Endodermal cell (in vitro differentiated cells): Measurements from ENCODE around the gene C16orf87. TPM values are rescaled to one million over a fixed set of nuclear protein-coding genes. Genes with fewer than 3 reads are reported as not detected.

Experiments
- DNase-seq: peaks from one replicate; pipeline ENCODE4 v3.0.0-alpha.2; 2017
- H3K27ac ChIP-seq: 2 replicates; pipeline ENCODE4 v1.5.1; 2013; ENCODE audit warnings: mild to moderate bottlenecking, low read depth, low read length, moderate library complexity
- H3K27me3 ChIP-seq: 2 replicates; pipeline ENCODE4 v1.6.1; 2013; ENCODE audit warnings: mild to moderate bottlenecking, low read length, moderate library complexity; ENCODE audit not compliant: insufficient read depth, control insufficient read depth, poor library complexity, severe bottlenecking
- H3K36me3 ChIP-seq: 2 replicates; pipeline ENCODE4 v1.7.0; 2013; ENCODE audit warnings: mild to moderate bottlenecking, low read length, moderate library complexity; ENCODE audit not compliant: control insufficient read depth, insufficient read depth
- H3K4me1 ChIP-seq: one replicate; pipeline ENCODE4 v1.7.0; 2013; ENCODE audit warnings: low read length; ENCODE audit not compliant: control insufficient read depth, insufficient read depth
- H3K4me3 ChIP-seq: 2 replicates; pipeline ENCODE4 v1.5.1; 2013; ENCODE audit warnings: mild to moderate bottlenecking, low read length, moderate library complexity
- H3K9ac ChIP-seq: 2 replicates; pipeline ENCODE4 v1.6.1; 2013; ENCODE audit warnings: mild to moderate bottlenecking, low read length, moderate library complexity; ENCODE audit not compliant: poor library complexity, severe bottlenecking; ENCODE audit errors: extremely low read depth
- H3K9me3 ChIP-seq: 2 replicates; pipeline ENCODE4 v1.6.1; 2013; ENCODE audit warnings: mild to moderate bottlenecking, low read length, moderate library complexity; ENCODE audit not compliant: control insufficient read depth
- H3K27ac Mint-ChIP-seq: 2 replicates; pipeline ENCODE4 v1.8.0; 2020; ENCODE audit warnings: mixed read lengths
- H3K27me3 Mint-ChIP-seq: 2 replicates; pipeline ENCODE4 v1.8.0; 2021; ENCODE audit warnings: mild to moderate bottlenecking, mixed read lengths; ENCODE audit not compliant: insufficient read depth
- H3K36me3 Mint-ChIP-seq: 2 replicates; pipeline ENCODE4 v1.8.0; 2020; ENCODE audit warnings: low read depth, mixed read lengths
- H3K4me1 Mint-ChIP-seq: 2 replicates; pipeline ENCODE4 v1.8.0; 2020; ENCODE audit warnings: mixed read lengths
- H3K4me3 Mint-ChIP-seq: 2 replicates; pipeline ENCODE4 v1.8.0; 2020; ENCODE audit warnings: mild to moderate bottlenecking, moderate library complexity, mixed read lengths
- H3K9me3 Mint-ChIP-seq: 2 replicates; pipeline ENCODE4 v1.8.0; 2020; ENCODE audit warnings: mild to moderate bottlenecking, mixed read lengths
- WGBS, 2 experiments: methylation state at CpG; one replicate each; pipeline versions ENCODE4 v1.1.5 to v1.1.7; 2013; ENCODE audit warnings: missing lambda C conversion rate in 2 of 2, mixed read lengths in 1 of 2; ENCODE audit not compliant: insufficient coverage in 1 of 2, insufficient read length in 1 of 2; 5-methylcytosine and 5-hydroxymethylcytosine counted together
- total RNA-seq, 2 donors: library from RNA; stranded (reverse); fragmentation: NEBNext Ultra II Directional in 1 of 2; extraction: Animal tissue kit (Norgen Biotek cat#: 25700) in 1 of 2; gene quantifications; 2 replicates in 1 of 2; 3 replicates in 1 of 2; pipeline ENCODE4 v1.2.1, GENCODE V29; 2021
- TF ChIP-seq, protein P1 (sequence below): fragments of 200-600 bp; sonication (generic); conservative IDR thresholded peaks from 2 replicates; pipeline ENCODE4 v1.5.0; 2021; ENCODE audit warnings: antibody characterized with exemption, mild to moderate bottlenecking

The C16orf87 gene
- total RNA-seq, 2 donors from 2014 or later = 20.6 to 22.7 TPM

GRCh38 chr16:46783800-46784199 is 47.2 kb downstream of the C16orf87 start:
- Mint-ChIP-seq H3K9me3 (peaks cover 20% of the 10 kb centered on the region), H3K4me3 (no peak overlapping the region), H3K4me1 (peaks cover 10% of the 10 kb centered on the region), H3K36me3 (peaks cover 3% of the 10 kb centered on the region), H3K27me3 (no peaks in the 10 kb centered on the region), H3K27ac (no peak overlapping the region)
- 80 to 96% methylated on average over 2 to 4 of the region's 4 CpGs for WGBS, 2 experiments
- no peak overlapping the region for H3K27ac ChIP-seq
- peaks cover 7% of the 10 kb centered on the region for H3K4me1 ChIP-seq
- no peak for DNase-seq
- peaks cover 18% of the 10 kb centered on the region for H3K9me3 ChIP-seq
- TF ChIP-seq, protein P1, sequence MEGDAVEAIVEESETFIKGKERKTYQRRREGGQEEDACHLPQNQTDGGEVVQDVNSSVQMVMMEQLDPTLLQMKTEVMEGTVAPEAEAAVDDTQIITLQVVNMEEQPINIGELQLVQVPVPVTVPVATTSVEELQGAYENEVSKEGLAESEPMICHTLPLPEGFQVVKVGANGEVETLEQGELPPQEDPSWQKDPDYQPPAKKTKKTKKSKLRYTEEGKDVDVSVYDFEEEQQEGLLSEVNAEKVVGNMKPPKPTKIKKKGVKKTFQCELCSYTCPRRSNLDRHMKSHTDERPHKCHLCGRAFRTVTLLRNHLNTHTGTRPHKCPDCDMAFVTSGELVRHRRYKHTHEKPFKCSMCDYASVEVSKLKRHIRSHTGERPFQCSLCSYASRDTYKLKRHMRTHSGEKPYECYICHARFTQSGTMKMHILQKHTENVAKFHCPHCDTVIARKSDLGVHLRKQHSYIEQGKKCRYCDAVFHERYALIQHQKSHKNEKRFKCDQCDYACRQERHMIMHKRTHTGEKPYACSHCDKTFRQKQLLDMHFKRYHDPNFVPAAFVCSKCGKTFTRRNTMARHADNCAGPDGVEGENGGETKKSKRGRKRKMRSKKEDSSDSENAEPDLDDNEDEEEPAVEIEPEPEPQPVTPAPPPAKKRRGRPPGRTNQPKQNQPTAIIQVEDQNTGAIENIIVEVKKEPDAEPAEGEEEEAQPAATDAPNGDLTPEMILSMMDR = no peak
- H3K9ac ChIP-seq = no peak overlapping the region
- no peak overlapping the region for H3K4me3 ChIP-seq
- H3K27me3 ChIP-seq = no peaks in the 10 kb centered on the region
- H3K36me3 ChIP-seq = no peaks in the 10 kb centered on the region

- Mint-ChIP-seq H3K4me1 (peaks cover 10% of the 10 kb centered on the region), H3K27ac (no peak overlapping the region), H3K9me3 (peaks cover 17% of the 10 kb centered on the region), H3K36me3 (peaks cover 3% of the 10 kb centered on the region), H3K4me3 (no peak overlapping the region), H3K27me3 (no peaks in the 10 kb centered on the region)
- DNase-seq = no peak
- WGBS, 2 experiments = 86 to 100% methylated on average over 1 to 2 of the region's 2 CpGs
- Histone ChIP-seq H3K4me3 (no peak overlapping the region), H3K4me1 (peaks cover 7% of the 10 kb centered on the region), H3K27ac (no peak overlapping the region), H3K27me3 (no peaks in the 10 kb centered on the region), H3K9ac (no peak overlapping the region), H3K36me3 (no peaks in the 10 kb centered on the region), H3K9me3 (peaks cover 24% of the 10 kb centered on the region)
- TF ChIP-seq, protein P1 = no peak
Observed at GRCh38 chr16:46782320-46782719, 48.7 kb downstream of the C16orf87 start.

DNA sequence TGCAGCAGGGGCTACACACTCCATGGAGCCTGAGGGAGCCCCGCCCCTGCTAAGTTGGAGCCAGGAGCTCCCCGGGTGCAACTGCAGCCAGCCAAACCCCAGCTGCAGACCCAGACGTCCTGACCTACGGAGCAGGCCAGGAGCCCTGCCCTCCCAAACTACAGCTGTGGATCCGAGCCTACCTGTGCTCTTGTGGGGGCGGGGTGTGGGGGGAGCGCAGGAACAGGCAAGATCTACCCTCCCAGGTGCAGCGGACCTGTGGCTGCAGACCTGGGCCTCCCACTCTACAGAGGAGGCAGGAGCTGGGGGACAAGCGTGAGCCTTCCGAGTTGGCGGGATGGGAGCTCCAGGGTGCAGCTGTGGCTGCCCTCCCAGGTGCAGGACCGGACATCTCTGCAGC is 53.2 kb downstream of the C16orf87 start:
- TF ChIP-seq, protein P1 = no peak
- Mint-ChIP-seq H3K9me3 (no peaks in the 10 kb centered on the region), H3K4me1 (no peaks in the 10 kb centered on the region), H3K4me3 (no peak overlapping the region), H3K27ac (no peak overlapping the region), H3K36me3 (no peaks in the 10 kb centered on the region), H3K27me3 (no peaks in the 10 kb centered on the region)
- Histone ChIP-seq H3K27me3 (no peaks in the 10 kb centered on the region), H3K4me3 (no peak overlapping the region), H3K9me3 (peaks cover 12% of the 10 kb centered on the region), H3K36me3 (no peaks in the 10 kb centered on the region), H3K4me1 (no peaks in the 10 kb centered on the region), H3K27ac (no peak overlapping the region), H3K9ac (no peak overlapping the region)
- 87% methylated on average over 8 to 12 of the region's 12 CpGs for WGBS, 2 experiments
- DNase-seq = no peak
